ENCODE measurements around the gene VEPH1.

Gene VEPH1
- 0 reads per million in 2 experiments for total RNA-seq

DNA sequence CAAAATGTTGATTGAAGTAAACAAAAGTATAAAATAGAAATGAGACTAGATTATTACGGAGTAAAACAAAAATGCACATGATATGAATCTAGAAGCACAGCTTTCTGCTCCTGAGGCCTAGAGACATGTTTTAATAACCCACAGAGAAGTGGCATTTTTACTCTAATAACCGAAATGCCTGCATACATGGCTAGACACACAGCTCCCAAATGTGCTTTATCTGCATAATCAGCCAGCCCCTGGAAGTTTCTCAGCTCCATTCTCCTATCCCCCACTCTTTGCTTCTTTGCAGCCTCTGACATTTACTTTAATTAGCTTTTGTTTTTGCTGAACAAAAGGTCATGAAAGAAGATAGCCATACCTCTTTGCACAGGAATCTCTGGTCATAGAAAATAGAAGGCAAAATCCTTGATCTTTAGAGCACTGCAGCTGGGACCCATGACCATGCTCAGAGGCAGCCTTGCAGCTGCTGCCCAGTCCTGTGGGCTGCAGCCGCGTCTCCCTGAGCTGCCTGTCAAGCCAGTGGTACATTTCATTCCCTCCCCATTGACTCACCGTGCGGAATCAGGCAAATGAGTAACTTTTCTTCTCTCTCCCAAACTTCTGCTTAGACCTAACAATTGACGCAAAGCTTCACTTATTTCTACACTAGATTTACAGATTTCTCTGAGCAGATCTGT lies at the start of gene VEPH1:
VEPH1 (minus strand) TSS at position 501 of the 680 bp plus-strand sequence. CDS start 8,067 bp downstream, outside the sequence.
- no peak for DNase-seq (ENCODE audit: low read depth)

DNA sequence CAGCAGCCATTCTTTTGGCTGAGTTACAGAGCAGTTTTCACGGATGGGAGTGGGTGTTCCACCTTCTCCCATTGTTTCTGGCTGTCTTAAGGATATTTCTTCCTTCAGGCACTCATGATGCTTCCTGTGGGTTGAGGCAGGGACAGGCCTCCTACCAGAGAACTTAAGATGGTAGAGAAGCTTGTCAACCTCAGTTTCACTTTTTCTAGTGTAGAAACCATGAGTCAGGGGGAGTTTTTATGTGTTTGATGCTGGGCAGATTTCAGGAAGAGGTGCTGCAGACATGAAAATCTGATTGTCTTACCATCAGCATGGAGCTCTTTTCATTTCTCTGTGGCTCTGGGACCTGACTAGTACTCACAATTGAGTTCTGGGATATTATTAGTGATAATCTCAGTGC lies 48.7 kb upstream of the VEPH1 start:
- no peak for DNase-seq (ENCODE audit: low read depth)

DNA sequence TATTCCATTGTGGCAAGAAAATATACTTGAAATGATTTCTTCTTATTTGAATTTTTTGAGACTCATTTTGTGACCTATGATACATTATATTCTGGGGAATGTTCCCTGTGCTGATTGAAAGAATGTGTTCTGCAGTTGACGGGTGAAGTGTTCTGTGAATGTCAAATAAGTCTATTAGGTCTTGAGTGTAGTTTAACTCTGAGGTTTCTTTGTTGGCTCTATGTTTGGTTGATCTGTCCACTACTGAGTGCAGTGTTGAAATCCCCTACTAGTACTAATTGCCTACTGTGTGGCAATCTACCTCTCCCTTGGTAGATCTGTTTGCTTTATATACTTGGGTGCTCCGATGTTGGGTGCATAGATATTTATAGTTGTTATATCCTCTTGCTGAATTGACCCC lies 46.3 kb upstream of the VEPH1 start:
- DNase-seq (ENCODE audit: low read depth): no peak

DNA sequence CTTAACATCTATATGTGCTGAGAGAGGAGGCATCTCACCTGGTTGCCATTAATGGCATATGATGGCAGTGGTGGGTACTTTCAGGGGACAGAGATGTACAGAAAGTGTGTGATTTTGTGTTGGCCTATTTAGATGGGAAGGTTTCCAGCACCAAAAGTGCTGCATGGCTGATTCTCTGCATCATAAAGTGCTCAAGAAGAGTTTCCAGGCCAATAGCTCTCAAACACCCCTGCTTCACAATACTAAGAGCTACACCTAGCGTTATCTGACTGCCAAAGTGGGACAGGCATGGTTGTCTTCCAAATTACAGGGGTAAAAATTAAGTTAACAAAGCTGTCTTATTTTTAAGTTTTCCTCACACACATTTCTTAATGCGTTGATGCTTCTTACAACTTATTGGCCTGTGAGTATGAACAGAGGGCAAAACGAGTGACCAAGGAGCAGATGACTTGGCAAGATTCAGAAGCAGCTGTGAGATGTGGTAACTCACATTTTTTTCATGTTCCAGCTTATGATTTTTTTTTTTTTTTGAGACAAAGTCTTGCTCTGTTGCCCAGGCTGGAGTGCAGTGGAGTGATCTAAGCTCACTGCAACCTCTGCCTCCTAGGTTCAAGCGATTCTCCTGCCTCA lies 41.4 kb upstream of the VEPH1 start:
- DNase-seq (ENCODE audit: low read depth): no peak

DNA sequence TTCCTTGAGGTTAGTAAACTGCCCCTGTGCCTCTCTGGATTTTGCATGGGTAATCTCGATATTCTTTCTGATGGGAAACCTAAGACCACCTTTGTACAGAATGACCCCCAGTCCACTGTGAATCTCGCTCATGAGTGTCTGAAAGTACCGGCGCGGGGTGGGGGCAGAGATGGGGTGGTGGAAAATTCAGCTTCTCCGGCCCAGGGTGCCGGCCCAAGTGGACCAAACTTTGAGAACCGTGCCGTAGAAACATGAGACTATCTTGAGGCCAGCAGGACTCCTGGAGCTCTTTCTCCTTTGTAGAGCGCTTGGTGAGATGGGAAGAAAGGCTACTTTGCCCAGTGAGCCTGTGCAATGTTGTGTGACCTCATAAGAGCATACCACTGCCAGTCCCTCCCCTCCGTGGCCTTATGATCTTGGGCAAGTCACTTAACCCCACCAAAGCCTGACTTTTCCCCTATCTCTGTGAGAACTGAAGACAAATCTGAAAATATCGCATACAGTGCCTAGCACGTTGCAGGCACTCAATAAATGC lies 40.4 kb upstream of the VEPH1 start:
- no peak for DNase-seq (ENCODE audit: low read depth)

DNA sequence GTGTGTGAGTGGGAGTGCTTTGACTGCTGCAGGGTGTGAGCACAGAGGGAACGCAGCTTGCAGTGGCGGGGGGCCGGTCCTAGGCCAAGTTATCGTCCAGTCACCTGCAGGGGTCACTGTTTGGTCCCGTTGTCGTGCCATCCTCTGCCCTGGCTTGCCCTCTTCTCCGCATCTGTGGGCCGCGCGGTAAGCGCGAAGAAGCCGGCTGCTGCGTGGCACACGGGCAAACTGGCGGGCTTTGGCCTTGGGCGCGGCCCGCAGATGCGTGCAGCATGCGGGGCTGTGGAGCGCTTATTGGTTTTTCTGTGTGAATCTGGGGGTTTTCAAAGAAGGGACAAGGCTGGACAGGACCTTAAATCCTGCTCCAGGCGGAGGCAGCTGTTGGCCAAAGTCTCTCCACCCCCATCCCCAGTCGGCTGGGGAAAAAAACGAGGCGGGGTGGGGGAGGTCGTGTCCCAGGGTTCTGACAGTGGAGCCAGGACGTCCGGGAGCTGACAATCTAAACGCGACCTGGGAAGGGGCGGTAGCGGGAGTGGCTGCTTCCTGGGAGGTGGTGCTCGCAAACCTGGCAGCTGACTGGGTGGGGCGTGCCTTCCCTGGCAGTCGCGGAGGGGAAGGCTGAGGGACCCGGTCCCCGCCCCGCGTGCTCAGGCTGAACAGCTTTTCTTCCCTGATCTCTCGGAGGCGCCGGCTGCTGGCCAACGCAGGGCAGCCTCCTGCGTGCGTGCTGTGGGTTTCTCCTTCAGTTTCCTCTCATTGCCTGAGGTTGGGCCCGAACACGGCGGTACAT lies 39.7 kb upstream of the VEPH1 start:
- DNase-seq (ENCODE audit: low read depth): no peak

DNA sequence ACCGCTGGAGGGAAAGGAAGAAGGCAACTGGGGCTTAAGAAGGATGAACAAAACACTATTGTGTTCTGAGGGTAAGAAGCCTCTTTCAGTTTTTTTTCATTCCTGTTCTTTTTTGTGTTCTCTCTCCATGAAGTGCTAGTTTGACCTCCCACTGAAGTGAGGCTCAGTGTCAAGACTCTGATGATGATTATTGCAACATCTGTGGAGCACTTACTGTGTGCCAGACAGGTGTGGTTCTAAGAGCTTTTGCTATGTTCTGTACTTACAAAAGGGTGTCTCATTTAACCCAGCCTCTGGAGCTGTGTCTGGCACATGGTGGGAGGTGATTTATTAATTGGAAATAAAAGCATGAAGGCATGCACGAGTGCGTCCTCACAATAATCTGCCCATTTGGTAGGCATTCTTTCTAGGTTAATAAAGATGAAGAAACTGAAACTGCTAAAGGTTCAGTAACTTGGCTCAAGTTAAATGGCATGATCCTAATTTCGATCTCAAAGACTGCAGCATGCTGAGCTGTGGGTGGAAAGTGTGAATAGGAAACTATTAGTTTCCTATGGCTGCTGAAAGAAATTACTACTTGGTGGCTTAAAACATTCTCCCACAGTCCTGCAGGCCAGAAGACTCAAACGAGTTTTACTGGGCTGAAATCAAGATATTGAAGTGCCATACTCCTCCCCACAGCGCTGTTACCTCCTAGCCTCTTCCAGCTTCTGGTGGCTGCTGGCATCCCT lies 38.5 kb upstream of the VEPH1 start:
- DNase-seq (ENCODE audit: low read depth): no peak

DNA sequence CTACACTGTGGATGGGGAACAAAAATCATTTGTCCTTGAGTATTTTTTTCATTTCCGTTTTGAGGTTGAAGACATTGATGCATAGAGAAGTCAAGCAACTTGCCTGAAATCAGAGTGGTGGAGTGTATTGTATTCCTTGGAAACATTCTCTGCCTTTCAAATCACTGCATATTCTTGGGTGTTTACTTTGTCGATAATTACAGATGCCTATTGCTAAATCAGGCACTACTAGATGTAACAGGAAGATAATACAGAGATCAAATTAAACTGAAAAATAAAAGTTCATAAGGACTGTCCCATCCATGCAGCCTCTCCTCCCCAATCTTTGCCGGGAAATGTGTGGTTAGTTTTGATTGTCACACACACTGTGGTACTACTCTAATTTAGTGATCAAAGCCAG lies 37.4 kb upstream of the VEPH1 start:
- no peak for DNase-seq (ENCODE audit: low read depth)

DNA sequence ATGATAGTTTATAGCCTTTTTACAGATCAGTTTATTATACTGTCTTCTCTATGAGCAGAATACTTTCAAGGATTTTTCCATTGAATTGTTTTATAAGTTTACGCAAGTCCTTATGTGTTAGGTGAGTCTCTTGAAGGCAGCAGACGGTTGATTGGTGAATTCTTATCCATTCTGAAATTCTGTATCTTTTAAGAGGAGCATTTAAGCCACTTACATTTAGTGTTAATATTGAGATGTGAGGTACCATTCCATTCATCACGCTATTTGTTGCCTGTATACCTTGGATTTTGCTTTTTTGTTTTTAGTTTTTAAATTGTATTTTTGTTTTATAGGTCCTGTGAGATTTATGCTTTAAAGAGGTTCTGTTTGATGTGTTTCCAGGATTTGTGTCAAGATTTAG lies 32.5 kb upstream of the VEPH1 start:
- no peak for DNase-seq (ENCODE audit: low read depth)

DNA sequence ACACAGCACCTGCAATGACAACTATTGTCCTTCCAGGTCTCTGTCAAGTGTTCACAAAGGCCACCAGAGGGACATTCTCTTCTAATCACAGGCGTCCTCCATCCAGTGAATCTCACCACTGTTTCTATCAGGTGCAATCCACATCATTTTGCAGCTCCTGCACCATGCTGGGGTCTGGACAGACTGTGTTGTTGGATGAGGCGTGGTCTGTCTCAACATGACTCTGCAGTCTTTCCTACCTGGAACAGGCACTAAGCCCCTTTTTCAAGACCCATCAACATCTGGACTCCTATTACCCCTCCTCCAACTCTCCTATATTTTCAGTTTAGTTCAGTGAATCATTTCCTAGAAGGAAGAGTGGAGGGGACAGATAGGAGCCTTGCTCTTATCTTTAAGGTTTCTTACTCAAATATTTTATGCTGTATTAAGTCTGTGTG lies 31.5 kb upstream of the VEPH1 start:
- no peak for DNase-seq (ENCODE audit: low read depth)

DNA sequence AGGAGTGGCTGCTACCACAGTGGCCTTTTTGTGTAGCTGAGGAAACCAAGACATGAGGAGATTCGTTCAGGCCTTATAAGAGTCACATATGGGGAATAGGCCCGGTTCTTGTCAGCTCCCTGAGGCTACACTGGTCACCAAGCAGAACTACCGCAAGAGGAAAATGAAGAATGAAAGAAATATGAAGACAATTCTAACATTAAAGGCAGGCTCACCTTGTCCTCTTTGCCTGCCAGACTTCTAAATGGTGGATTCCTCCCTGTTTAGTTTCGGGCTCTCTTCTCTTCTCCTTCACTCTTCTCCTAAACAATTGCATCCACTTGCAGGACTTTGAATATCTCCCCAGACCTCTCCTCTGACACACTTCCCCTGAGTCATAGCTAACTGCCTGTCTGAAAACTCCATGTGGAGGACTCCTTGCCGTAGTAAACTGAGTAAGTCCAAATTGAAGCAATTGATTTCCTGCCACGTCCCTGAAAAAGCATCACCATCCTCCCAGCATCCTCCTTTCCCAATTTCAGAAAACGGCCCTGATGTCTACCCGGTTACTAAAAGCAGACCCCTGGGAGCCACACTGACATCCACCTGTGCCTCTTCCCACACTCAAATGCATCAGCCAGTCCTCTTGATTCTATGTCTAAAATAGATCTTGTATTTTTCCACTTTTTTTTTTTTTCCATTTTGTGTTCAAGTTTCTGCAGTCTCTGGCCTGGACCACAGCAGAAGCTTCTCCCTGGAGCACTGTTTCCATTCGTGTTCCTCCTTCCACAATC lies 30.3 kb upstream of the VEPH1 start:
- no peak for DNase-seq (ENCODE audit: low read depth)

DNA sequence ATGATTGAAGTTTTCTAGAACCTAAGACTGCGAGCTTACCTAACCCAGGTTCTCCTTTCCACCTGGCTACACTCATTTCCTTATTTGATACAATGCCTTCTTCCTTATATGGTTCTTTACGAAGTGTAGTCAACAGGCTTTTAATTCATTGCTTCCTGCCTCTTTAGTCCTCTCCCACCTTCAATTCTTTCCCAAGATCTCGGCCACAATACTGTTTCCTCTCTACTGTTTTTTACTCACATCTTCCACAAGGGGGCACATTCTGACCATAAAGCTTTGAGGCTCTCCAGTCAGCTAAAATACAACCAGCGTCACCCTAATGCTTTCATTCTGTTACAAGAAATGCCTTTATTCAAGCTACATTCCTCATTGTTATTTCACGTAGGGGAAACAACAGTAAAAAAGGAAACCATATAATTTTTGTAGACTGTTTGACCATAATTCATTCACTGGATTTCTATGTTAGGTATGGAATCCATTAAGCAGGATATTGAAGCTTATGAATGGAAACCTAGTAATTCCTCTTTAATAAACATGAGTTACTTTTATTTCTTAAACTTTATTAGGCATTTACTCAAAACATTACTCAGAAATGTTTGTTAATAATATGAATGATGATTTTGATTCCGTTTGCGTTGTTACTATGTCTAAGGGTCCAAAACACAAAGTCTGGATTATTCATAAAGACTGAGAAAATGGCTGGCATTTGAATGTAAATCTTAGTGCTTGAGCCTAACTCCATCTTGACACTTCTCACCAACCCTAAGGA lies 29.5 kb upstream of the VEPH1 start:
- DNase-seq (ENCODE audit: low read depth): no peak

DNA sequence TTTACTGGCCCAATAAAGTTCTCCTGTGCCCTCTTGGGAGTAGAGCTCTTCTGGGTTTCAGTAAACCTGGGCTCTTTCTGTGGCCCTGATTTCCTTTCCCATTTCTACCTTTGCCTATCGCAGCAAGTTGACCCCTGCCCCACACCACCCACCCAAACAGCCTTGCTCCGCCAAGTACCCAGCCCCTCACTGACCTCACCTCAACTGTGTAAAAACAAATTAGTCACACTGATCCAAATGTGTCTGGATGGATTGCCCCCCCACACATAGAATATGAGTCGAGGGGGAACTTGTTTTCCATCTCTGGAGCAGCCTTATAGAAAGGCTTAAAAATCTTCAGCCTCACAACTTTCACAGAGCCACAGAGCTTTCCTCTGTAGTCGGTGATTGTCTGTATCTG lies 28.6 kb upstream of the VEPH1 start:
- no peak for DNase-seq (ENCODE audit: low read depth)

DNA sequence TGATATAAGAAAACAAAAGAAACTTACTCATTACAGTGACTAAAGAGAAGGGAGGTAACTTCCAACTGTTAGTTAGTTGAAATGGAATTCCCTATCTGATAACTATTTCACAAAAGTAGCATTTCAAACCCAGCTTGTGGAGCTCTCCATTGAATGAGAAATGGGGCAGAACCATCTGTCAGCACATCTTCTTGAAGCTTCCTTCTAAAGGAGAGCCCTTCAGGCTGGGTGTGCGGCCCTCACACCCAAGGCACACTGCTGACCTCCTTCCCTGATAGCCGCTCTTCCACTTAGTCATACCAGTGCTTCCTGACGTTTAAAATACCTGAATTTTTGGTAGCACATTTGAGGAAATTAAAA lies 28.1 kb upstream of the VEPH1 start:
- DNase-seq (ENCODE audit: low read depth): no peak

DNA sequence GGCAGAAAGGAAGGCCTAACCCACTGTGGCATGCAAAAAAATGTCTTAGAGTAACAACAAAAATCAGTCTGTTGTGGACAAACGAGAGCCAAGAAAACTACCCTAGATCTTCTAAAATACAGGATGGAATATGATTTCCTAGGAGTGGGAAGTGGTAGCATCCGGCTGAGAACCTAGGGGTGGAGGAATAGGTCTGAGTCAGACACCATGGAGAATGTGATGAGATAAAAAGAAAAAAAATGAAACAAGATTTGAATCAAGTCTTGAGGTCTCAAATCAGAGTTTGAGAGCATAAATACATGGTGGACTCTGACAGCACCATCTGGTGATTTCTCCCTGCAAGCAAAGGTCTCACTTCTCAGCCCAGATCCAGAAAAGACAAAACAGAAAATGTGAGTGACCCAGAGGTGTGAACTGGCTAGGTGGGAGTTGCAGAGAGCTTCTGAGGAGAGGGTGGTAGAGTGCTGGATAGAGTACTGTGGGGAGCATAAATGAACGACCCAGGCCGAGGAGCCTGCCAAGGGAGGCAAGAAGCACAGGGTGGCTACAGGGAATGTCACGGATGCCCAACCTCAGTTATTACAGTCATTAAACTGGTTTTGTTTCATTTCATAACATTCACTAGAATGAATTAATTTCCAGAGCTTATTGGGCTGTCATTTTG lies 27.6 kb upstream of the VEPH1 start:
- no peak for DNase-seq (ENCODE audit: low read depth)

DNA sequence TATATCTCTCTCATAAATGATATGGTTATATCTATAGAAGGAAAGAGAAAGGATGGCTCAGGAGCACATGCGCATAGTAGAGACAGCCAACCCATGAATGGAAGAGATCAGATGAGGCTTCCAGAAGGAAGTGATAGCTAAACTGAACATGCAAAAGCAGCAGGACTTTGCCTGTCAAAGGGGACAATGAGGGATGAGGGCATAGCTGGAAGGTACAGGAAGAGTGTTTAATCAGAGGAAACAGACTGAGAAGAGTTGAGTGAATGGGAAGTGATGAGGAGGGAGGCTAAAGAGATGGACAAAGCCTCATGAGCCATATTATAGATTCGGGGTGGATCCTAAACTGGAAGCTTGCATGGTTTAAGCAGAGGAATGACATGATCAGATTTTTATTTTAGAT lies 26.5 kb upstream of the VEPH1 start:
- DNase-seq (ENCODE audit: low read depth): no peak

DNA sequence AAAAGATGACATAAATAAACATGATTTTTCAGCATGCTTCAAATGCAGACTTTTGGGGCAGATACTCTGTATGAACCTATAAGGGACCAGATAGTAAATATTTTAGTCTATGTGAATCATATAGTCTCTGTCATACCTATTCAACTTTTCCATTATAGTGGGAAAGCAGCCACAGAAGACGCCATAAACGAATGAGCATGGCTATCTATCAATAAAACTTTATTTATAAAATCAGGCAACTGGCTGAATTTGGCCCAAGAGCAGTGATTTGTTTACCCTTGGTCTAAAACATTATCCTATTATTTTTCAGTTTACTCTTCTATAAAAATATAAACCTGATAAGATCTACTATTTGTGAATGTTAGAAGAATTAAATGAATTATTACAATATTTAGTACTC lies 25.9 kb upstream of the VEPH1 start:
- DNase-seq (ENCODE audit: low read depth): no peak

DNA sequence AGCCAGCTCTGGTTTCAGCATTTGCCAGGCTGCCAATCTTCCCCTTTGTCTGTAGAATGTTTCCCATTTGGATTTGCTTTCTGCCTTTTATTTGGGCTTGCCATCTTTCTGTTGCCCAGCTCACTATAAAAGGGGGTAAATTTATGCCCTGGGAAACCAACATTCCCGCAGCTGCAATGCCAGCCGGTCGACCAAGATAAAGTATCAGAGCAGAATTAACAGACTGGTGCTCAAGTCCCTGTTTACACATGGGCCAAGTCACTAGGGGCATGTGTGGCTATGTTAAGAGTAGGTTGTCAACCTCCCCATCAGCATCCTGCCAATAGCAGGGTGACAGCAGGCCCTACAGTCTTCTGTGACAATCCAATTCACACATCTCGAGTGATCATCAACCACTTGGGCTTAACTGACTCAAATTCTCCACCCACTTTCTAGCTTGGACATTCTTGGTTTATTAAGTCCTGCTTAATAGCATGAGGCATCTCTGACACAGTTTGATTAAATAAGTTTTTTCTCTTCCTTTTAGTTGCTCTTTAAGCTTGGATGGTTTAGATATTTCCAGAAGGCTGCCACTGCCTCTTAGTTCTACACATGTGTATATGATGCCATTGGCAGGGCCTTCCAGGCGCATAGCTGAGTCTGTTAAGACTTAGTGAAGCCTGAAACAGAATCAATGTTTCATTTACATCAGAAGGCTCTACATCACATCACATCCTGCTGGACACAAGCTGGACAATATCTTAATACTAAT lies 24.1 kb upstream of the VEPH1 start:
- DNase-seq (ENCODE audit: low read depth): no peak

DNA sequence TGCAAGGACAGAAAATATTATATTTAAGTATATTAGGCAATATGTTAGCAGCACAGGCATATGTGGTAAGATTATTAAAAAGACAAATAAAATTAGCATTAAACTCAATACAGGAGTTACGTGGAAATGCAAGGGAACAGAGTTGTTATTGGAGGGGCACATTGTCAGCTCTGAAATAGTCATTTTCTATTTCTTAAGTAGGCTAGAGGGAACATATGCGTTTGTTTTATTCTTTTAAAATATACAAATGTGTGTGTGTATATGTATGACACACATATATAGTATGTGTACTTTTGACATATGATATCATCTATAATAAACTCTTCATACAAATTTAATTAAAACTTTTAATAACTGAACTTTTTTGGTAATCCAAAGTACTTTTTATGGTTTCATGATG lies 22.8 kb upstream of the VEPH1 start:
- DNase-seq (ENCODE audit: low read depth): no peak

Measured in T follicular helper cell (primary cell).